WI38 (cell line): ENCODE results near the gene MC1R.

Experiments used
- H3K4me3 ChIP-seq: 2 replicates; pipeline ENCODE4 v1.5.1; 2011; ENCODE audit warnings: low read depth, mild to moderate bottlenecking, control low read depth, low read length
- TF ChIP-seq, protein P1 (sequence below): IDR thresholded peaks from 2 replicates; pipeline ENCODE4 v1.5.1; 2012; ENCODE audit warnings: low read depth, mild to moderate bottlenecking, control low read depth, low read length

MC1R gene

DNA sequence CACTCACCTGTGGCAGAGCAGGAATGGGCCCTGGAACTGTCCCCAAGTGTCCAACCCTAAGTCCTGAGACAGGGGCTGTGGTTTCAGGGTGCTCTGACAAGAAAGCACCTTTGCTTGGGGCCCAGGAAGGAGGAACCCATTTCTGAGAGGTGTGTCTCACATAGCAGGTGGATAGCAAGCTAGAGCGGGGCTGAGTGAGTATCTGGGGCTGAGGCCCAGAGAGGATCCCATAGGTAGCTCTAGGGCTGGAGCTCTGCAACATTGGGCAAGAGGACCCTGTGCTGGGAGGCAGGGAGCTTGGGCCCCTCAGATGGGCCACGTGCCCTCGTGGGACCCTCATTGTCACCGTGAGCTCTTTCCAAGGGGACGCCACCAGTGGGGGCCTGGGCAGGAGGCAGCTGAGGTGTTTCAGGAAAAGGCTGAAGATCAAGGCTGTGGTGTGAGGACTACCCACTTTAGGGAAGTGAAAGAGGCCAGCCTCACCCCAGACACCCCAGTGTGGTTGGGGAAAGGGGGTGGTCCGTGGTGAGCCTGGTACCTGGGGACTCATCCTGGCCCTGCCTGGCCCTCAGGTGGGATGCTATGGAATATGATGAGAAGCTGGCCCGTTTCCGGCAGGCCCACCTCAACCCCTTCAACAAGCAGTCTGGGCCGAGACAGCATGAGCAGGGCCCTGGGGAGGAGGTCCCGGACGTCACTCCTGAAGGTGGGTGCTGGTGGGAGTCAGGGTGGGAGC is 35.2 kb downstream of the MC1R start:
- TF ChIP-seq, protein P1, sequence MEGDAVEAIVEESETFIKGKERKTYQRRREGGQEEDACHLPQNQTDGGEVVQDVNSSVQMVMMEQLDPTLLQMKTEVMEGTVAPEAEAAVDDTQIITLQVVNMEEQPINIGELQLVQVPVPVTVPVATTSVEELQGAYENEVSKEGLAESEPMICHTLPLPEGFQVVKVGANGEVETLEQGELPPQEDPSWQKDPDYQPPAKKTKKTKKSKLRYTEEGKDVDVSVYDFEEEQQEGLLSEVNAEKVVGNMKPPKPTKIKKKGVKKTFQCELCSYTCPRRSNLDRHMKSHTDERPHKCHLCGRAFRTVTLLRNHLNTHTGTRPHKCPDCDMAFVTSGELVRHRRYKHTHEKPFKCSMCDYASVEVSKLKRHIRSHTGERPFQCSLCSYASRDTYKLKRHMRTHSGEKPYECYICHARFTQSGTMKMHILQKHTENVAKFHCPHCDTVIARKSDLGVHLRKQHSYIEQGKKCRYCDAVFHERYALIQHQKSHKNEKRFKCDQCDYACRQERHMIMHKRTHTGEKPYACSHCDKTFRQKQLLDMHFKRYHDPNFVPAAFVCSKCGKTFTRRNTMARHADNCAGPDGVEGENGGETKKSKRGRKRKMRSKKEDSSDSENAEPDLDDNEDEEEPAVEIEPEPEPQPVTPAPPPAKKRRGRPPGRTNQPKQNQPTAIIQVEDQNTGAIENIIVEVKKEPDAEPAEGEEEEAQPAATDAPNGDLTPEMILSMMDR, result no peak
- H3K4me3 ChIP-seq, result no peak overlapping the region

DNA sequence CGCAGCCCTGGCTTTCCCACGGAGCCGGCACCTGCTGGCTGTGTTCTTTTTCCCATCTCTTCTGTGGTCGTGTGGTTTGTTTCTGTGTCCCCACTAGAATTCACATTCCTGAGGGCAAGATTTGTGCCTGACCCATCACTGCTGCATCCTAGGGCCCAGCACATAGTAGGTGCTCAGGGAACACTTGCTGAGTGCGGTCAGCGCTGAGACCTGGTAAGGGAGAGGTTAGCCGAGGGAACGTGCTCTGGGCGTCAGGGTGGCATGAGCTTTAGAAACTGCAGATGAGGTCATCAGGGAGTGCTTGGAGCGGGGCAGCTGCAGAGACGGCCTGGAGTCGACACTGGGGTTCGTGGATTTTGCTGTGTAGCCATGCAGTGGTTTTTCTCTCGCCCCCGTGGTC is 35.8 kb downstream of the MC1R start:
- TF ChIP-seq, protein P1, result no peak
- no peak overlapping the region for H3K4me3 ChIP-seq

DNA sequence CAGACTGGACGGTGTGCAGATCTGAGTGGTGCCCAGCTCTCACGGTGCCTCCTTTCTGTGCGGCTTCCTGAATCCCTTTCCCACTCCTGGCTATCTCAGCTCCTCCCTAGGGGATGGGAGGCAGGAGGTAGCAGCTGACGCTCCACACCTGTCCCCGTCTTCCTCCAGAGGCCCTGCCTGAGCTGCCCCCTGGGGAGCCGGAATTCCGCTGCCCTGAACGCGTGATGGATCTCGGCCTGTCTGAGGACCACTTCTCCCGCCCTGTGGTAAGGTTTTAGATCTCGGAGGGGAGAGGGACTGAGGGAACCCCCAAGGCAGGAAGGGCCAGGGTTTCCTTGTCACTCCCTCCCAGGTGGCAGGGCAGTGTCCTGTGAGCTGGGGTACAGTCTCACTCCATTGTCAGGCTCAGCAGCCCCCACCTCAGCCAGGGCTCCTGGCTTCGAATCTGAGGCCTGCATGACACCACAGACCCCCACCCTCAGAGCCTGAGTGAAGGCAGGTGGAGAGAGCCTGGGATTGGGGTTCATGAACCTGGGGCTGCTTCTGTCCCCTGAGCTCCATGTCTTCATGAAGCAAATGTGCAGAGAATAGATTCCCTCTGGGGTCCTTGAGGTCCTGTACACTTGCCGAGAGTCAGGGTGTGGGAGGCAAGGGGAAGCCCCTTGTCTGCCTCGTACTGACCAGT is 36.5 kb downstream of the MC1R start:
- TF ChIP-seq, protein P1, result no peak
- H3K4me3 ChIP-seq, result no peak overlapping the region

DNA sequence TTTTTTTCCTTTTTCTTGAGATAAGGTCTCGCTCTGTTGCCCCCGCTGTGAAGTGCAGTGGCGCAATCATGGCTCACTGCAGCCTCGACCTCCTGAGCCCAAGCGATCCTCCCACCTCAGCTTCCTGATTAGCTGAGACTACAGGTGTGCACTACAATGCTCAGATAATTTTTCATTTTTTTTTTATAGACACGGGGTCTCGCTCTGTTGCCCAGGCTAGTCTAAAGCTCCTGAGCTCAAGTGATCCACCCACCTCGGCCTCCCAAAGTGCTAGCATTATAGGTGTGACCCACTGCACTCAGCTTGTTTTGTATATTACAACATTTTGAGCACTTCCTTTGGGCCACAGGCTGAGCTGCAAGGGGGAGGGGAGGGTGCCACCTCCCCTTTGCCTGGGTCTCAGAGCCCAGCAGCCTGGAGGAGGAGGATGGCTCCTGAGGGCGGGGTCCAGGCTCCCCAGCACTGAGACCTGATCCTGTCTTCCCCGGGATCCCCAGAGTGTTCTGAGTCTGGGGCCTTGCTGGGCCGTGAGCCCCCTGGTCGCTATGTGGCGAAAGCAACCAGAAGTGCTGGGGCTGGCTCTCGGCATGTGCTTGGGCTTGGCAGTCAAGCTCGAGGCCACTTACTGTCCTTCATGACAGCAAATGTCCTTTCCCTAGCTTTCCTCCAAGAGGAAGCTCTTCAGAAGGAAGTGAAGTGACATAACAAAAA is 38.0 kb downstream of the MC1R start:
- H3K4me3 ChIP-seq, result no peak overlapping the region
- TF ChIP-seq, protein P1, result no peak

DNA sequence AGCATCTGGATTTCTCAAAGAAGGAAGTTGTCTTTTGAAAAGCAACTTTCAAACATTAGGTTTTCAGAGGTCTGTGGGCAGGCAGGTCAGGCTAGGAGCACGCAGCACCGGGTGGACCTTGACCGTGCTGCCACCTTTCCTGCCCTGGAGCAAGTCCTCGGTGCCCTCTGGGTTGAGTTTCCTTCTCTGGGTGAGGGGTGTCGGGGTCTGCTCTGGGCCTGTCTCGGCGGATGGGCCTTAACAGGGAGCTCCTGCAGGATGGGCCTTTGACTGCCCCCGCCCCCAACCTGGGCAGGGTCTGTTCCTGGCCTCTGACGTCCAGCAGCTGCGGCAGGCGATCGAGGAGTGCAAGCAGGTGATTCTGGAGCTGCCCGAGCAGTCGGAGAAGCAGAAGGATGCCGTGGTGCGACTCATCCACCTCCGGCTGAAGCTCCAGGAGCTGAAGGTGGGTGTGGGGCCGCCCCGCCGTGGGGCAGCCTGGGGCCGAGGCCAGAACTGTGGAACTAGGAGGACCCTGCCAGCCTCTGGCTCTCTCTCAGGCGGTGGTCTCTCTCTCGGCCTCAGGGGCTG is 38.6 kb downstream of the MC1R start:
- no peak overlapping the region for H3K4me3 ChIP-seq
- TF ChIP-seq, protein P1, result no peak

DNA sequence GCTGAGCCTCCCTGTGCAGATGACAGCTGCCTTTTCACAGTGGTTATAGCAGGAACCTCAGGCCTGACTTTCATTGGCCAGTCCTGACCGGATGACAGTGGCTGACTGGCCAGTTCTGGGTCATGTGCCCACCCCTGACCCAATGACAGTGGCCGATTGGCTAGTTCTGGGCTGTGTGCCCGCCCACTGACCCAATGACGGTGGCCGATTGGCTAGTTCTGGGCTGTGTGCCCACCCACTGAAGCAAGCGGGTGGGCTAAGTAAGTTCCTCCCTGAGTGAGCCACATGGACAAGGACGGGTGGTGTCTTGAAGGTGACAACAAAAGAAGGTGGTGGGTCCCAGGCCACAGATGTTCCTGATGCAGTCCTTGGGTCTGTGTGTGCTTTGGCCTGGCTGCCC is 39.4 kb downstream of the MC1R start:
- TF ChIP-seq, protein P1, result no peak
- H3K4me3 ChIP-seq, result no peak overlapping the region
